Spleen (tissue), 7 donors: ENCODE data around the gene CDC42BPA.
A peak's percentile ranks its signal among the peaks of the same experiment; 100 is the strongest.

ENCODE experiments used
- POLR2A ChIP-seq, 3 donors: fragments of 450-650 bp; IDR thresholded peaks; one replicate each; pipeline ENCODE4 v1.5.1; 2017; ENCODE audit warnings: antibody characterized with exemption in 3 of 3, mild to moderate bottlenecking in 1 of 3
- TF ChIP-seq, protein P1 (sequence below), 11 experiments: fragments of 200-600 bp in 7 of 11; fragments of 450-650 bp in 4 of 11; sonication (generic) in 4 of 11; IDR thresholded peaks in 8 of 11; conservative IDR thresholded peaks in 3 of 11; 1 replicate in 7 of 11; 2 replicates in 4 of 11; pipeline versions ENCODE4 v1.4.0 to v1.8.0; 2016 to 2021; ENCODE audit warnings: antibody characterized with exemption in 11 of 11, inconsistent platforms in 4 of 11, mild to moderate bottlenecking in 1 of 11
- donor health status: DM: no; HTN: no; CAD: no; lungs with moderate emphysema.
- donor health status: DM: no; HTN: no; CAD: no.
- donor health status: DM: no; HTN: no; CAD: no.

DNA sequence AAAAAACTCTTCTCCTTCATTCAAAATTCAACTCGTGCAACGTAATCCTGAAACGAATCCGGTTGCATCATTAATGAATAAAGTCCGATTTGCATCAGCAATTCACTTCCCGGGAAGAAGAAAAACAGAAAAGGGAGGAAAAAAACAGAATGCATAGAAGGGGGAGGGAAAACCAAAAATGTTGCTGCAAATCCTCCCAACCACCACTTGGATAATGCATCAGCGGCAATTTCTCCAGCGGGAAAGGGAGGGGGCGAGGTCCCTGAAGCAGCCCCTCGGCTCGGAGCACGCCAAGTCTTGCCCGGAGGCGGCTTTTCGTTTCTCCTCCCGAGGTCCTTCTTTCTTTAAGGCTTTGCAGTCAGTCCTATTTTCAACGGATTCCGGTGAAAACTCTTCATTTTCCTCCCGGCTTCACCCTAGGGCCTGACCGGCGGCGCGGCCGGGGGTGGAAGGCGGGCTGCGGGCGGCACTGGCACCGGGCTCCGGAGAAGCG lies 723 bp downstream of the CDC42BPA start:
- TF ChIP-seq, protein P1, sequence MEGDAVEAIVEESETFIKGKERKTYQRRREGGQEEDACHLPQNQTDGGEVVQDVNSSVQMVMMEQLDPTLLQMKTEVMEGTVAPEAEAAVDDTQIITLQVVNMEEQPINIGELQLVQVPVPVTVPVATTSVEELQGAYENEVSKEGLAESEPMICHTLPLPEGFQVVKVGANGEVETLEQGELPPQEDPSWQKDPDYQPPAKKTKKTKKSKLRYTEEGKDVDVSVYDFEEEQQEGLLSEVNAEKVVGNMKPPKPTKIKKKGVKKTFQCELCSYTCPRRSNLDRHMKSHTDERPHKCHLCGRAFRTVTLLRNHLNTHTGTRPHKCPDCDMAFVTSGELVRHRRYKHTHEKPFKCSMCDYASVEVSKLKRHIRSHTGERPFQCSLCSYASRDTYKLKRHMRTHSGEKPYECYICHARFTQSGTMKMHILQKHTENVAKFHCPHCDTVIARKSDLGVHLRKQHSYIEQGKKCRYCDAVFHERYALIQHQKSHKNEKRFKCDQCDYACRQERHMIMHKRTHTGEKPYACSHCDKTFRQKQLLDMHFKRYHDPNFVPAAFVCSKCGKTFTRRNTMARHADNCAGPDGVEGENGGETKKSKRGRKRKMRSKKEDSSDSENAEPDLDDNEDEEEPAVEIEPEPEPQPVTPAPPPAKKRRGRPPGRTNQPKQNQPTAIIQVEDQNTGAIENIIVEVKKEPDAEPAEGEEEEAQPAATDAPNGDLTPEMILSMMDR (IDR thresholded peaks at IDR 0.05 in 8 of 11, conservative IDR thresholded peaks at IDR 0.05 in 3 of 11): peak in 2 of 11 experiments; percentile 18 to 26
- no peak for TF ChIP-seq POLR2A (IDR thresholded peaks at IDR 0.05)
